GM12891 (cell line): ENCODE data around the gene PIP5K1B.

ENCODE experiments used
- POLR2A ChIP-seq: IDR thresholded peaks from 2 replicates; pipeline ENCODE4 v1.6.1; 2011; ENCODE audit warnings: low read depth, low read length, control low read depth
- POLR2AphosphoS5 ChIP-seq: IDR thresholded peaks from 2 replicates; pipeline ENCODE4 v1.6.1; 2011; ENCODE audit warnings: low read depth, low read length, control low read depth

- TF ChIP-seq POLR2AphosphoS5 (no peak), POLR2A (no peak)
Measured at GRCh38 chr9:68997666-68998065, 292.6 kb downstream of the PIP5K1B start.
